Left ventricle myocardium inferior (tissue), 1 donor: ENCODE data around the gene RAB1A. TPM values are rescaled to one million over a fixed set of nuclear protein-coding genes. Genes with fewer than 3 reads are reported as not detected.
A peak's percentile ranks its signal among the peaks of the same experiment; 100 is the strongest.

Experiments
- DNase-seq: peaks from one replicate; pipeline ENCODE4 v3.0.0-alpha.2; 2020
- H3K27ac ChIP-seq: fragments of 200-600 bp; replicated peaks from 2 replicates; pipeline ENCODE4 v1.8.0; 2021
- H3K27me3 ChIP-seq: fragments of 200-600 bp; 2 replicates; pipeline ENCODE4 v1.8.0; 2021; ENCODE audit warnings: low read depth
- H3K36me3 ChIP-seq: fragments of 200-600 bp; 2 replicates; pipeline ENCODE4 v1.8.0; 2021
- H3K4me1 ChIP-seq: fragments of 200-600 bp; 2 replicates; pipeline ENCODE4 v1.8.0; 2021
- H3K4me3 ChIP-seq: fragments of 200-600 bp; 2 replicates; pipeline ENCODE4 v1.8.0; 2021; ENCODE audit warnings: mild to moderate bottlenecking, moderate library complexity
- H3K9me3 ChIP-seq: fragments of 200-600 bp; replicated peaks from 2 replicates; pipeline ENCODE4 v1.8.0; 2021
- CTCF ChIP-seq: fragments of 200-600 bp; IDR thresholded peaks from 2 replicates; pipeline ENCODE4 v1.8.0; 2021; ENCODE audit warnings: antibody characterized with exemption, mild to moderate bottlenecking, borderline replicate concordance
- intact Hi-C: fragments of 100-400 bp; cut with micrococcal nuclease; formaldehyde crosslinking; loops from one replicate; pipeline ENCODE4 v1.11.0; 2022
- total RNA-seq: library from RNA; stranded (reverse); fragmentation: NEBNext Ultra II Directional; extraction: Animal tissue kit (Norgen Biotek cat#: 25700); gene quantifications from one replicate; pipeline ENCODE4 v1.2.1, GENCODE V29; 2021
- donor health status: DM: no; HTN: yes; CAD: no; lungs with severe emphysema.

The RAB1A gene
- total RNA-seq, 1 donor from 2014 or later: 115 TPM

GRCh38 chr2:65085148-65085547 lies 44.8 kb downstream of the RAB1A start:
- intact Hi-C loops: no loop called here
- no peak for DNase-seq

GRCh38 chr2:65081232-65081685 lies 48.6 kb downstream of the RAB1A start:
- H3K27ac ChIP-seq: peak overlapping the region; percentile 48
- no peak for DNase-seq
- no peak overlapping the region for H3K4me3 ChIP-seq
- H3K9me3 ChIP-seq: no peaks in the 10 kb centered on the region
- H3K36me3 ChIP-seq: peaks cover 93% of the 10 kb centered on the region
- intact Hi-C loops: no loop called here
- TF ChIP-seq CTCF: no peak
- peaks cover 37% of the 10 kb centered on the region for H3K4me1 ChIP-seq
- no peaks in the 10 kb centered on the region for H3K27me3 ChIP-seq

More at GRCh38 chr2:65085148-65085547, 44.8 kb downstream of the RAB1A start:
- Histone ChIP-seq H3K27me3 (no peaks in the 10 kb centered on the region), H3K27ac (no peak overlapping the region), H3K4me1 (peaks cover 57% of the 10 kb centered on the region), H3K4me3 (no peak overlapping the region), H3K9me3 (no peaks in the 10 kb centered on the region), H3K36me3 (peaks cover 86% of the 10 kb centered on the region)
- no peak for TF ChIP-seq CTCF

GRCh38 chr2:65079017-65079416 lies 50.9 kb downstream of the RAB1A start:
- peaks cover 59% of the 10 kb centered on the region for H3K4me1 ChIP-seq
- DNase-seq: no peak
- no peak for TF ChIP-seq CTCF
- intact Hi-C loops: no loop called here
- no peak overlapping the region for H3K4me3 ChIP-seq
- no peaks in the 10 kb centered on the region for H3K27me3 ChIP-seq
- H3K27ac ChIP-seq: no peak overlapping the region
- no peaks in the 10 kb centered on the region for H3K9me3 ChIP-seq
- H3K36me3 ChIP-seq: peaks cover 78% of the 10 kb centered on the region

- DNase-seq: no peak
- no peak for TF ChIP-seq CTCF
- intact Hi-C loops: no loop called here
- Histone ChIP-seq H3K4me1 (peaks cover 68% of the 10 kb centered on the region), H3K27me3 (no peaks in the 10 kb centered on the region), H3K9me3 (no peaks in the 10 kb centered on the region), H3K27ac (peak overlapping the region; percentile 79), H3K36me3 (peaks cover 78% of the 10 kb centered on the region), H3K4me3 (no peak overlapping the region)
Measured at GRCh38 chr2:65077898-65078297, 52.0 kb downstream of the RAB1A start.

GRCh38 chr2:65076345-65076710 lies 53.6 kb downstream of the RAB1A start:
- no peak for DNase-seq
- TF ChIP-seq CTCF: no peak
- Histone ChIP-seq H3K27ac (peak overlapping the region; percentile 79), H3K36me3 (peaks cover 78% of the 10 kb centered on the region), H3K4me3 (no peak overlapping the region), H3K9me3 (no peaks in the 10 kb centered on the region), H3K27me3 (no peaks in the 10 kb centered on the region), H3K4me1 (peaks cover 65% of the 10 kb centered on the region)
- intact Hi-C loops: no loop called here
